HG03060 (cell line): ENCODE data around the gene GHSR.

Source experiments
- ATAC-seq: cut with Tn5 transposase; IDR thresholded peaks from one replicate; pipeline ENCODE4 v1.9.1; 2021; ENCODE audit warnings: low read depth, moderate number of reproducible peaks; ENCODE audit not compliant: unreplicated experiment

The GHSR gene

DNA sequence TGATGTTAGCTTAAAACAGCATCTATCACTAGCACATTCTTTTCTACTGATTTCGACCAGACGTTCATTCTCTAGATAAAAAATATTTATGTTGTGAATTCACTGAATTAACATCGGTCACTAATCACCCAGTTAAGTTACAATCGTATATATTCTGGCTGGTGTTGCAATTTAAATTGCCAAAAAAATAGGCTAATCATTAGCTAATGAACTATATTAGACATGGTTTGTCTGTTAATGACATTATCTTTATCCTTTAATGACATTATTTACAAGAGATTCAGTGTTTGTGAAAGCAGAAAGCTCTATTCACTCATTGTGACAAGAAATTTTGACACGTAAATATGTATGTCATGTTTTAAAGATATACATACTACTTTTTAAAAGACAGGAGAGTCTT is 6.7 kb downstream of the GHSR start:
- no peak for ATAC-seq

DNA sequence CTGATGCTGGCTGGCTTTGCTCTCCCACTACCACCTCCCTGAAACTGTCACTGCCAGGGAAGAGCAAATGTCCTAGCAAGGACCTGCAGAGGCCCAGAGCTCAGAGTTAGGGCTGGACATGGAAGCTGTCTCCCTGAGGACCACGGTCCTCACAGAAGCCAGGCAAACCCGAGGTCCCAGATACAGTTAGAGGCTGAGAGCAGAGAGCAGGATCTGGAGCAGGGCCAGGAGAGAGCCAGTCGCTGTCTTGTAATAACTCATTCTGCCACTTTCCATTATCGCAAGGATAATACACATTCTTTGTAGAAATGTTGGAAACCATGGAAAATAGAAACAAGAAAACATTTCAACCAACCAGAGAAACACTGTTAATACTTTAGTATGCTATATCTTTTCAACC is 10.1 kb downstream of the GHSR start:
- no peak for ATAC-seq

DNA sequence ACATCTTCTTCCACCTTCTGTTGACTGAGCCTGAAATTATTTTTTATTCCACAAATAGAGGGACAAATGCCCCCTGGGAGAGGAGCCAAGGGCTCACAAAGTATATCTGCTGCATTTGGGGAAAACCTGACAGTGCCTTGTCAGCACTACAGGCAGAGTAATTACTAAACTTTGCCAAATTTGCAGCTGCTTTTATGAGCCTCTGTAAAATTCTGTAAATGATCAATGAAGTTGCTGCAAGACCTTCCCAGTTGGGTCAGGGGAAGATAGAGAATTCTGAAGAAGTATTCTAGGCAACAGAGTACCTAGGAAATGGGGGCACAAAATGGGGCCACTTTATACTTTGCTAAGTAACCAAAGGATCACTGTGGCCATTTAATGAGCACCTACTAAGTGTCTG is 10.5 kb downstream of the GHSR start:
- ATAC-seq: no peak

DNA sequence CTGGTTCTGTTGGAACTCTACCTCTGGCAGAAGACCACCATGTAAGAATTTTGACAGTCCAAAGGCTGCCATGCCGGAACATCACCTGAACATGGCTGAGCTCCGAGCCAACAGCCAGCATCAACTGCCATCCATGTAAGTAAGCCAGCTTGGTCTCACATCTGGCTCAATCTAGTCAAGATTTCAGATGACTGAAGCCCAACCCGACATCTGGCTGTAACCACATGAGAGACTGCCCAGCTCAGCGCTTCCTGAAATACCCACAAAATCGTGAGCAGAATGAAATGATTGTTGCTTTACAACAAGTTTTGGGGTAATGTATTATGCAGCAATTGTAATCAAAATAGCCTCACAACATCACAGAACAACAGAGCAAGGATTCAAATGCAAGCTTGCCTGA is 32.9 kb downstream of the GHSR start:
- no peak for ATAC-seq

DNA sequence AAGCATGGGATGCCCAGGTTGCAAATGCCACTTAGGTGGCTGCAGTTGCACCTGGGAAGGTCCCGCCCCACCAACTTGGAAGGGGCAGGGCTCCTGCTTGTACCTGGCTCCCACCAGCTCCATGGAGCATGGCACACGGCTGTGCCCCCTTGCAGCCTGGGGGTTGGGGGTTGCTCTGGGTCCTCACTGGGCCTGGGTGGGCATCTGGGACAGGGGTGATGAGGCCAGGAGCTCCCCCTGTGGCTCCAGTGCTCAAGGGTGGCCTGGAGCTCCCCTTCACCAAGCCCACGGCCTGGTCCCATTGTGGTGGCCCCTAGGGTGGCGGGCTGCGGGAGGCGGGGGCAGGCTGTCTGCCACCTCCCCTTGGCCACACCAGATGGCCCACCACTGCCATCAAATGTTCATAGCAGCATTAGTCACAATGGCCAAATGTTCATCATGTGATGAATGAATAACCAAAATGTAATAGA is 36.7 kb downstream of the GHSR start:
- ATAC-seq: no peak

DNA sequence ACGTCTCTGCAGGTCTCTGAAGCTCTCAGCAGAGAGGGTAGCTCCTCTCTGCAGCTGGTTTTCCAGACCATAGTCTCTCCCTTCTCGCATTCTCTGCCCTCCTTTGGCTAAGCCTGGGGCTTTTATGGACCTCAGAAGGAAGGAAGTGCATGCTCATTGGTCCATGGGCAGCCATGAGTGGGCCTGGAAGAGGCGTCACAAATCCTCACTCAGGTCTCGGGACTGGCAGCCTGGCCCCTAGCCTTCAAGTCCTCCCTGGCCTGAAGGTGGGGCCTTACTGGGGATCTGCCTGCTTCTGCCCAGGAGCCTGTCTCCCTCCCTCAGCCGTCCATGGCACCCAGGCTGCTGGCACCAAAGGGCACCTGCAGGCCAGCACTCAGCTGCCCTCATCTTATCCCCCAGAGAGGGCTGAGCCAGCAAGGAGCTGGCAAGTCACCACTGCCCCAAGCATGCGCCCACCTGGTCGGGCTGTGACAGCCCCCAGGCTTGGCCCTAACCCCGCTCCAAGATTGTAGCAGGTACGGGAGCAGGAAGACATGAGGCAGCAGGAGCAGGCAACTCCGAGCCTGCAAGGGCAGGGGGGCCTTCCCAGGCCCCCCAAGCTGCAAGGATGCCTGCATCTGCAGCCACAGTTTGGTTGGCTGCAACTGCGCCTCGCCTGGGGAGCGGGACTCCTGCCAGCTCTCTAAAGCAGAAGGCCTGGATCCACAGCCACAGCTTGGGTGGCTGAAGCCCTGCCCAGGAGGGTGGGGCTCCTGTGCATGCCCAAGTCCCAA is 37.4 kb downstream of the GHSR start:
- no peak for ATAC-seq

DNA sequence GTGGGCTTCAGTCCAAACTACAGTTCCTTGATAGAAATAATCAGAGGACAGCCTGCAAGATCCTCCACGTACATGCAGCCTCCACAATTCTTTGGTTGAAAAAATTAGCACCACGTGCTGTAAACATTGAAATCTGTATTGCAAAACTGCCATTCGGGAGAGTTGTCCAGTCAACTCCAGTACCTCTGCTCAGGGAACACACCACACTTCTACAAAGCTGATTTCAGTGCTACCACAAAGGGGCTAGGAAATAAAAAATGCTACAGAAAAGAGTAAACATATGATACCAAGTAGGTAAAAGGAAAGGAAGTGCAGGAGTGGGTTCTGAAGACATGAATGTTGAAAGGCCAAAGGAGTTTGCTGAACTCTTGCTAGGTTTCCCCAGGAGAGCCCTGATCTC is 40.4 kb downstream of the GHSR start:
- no peak for ATAC-seq

DNA sequence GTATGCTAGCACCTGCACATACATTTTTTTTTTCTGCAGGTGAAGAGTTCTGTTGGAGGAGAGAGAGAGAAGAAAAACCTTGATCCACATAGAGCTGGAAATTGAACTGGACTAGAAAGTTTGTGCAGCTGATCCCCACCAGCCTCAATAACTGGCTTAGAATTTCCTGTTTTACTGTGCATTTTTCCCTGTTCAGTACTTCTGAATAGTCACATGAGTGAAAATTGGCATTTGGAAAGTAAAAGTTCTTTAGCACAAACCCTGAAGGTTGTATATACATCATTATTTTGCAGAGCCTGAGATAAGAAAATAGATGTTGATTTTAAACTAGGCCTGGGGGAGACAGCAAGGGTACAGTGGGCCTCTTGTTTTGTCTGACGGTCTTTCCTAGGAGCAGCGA is 42.3 kb downstream of the GHSR start:
- ATAC-seq: no peak

DNA sequence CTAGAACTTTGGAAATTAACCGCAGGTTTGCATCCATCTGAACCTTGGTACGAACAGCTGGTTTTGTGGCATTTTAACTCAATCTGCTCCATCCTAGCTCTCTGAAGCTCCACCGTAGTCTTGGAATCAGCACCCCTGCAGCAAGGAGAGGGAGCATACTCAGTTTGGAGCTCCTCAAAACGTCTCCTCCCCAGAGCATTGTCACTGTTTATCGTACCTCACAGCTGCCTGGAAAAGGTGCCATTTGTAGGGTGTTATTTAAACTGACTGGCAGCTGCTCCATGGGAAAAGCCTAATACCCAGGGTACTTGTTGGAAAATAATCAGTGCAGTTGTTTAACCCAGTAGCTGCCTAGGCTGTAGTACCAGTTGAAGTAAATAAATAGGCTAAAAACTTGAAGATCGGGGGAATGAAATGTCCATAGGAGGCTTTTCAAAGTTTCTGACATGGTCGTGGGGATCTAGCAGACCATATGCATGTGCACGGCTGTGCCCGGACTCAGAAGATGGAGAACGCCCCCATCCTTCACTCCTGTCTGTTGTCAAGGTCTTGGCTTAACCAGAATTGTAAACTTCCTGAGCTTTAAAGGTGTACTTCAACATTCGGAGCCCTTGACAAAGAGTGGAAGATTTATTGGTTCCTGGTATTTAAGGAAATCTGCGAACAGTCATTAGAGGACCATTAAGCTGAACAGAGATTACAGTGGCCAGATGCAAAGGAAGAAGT is 43.9 kb downstream of the GHSR start:
- ATAC-seq: no peak

DNA sequence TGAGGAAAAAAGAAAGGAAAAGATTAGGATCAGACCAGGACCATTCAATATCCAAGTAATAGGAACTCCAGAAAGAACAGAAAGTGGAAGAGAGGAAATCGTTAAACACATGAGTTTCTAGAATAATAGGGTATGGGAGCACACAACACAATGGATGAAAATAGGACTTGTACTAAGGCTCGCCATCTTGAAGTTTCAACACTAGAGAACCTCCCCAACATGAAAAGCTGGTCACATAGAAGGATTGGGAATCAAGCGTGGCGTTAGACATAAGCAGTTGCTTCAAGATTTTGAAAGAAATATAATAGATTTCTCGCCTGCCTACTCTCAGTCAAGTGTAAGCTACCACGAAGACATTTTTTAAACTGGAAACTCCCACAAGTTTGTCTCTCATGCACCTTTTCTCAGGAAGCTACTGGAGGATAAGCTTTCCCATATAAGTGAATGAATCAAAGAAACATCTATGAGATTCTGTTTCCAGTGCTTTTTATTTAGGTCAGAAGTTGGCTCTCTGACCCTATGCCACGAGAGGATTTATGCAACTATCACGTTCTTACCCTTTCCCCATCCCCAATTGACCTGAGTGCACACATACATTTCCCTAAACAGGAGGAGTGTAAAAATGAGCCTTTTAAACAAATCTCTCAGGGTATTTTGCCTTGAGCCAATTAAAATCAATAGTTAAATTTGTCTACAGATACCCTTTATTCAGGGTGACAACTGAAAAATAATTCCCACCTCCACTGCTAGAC is 45.2 kb downstream of the GHSR start:
- no peak for ATAC-seq

DNA sequence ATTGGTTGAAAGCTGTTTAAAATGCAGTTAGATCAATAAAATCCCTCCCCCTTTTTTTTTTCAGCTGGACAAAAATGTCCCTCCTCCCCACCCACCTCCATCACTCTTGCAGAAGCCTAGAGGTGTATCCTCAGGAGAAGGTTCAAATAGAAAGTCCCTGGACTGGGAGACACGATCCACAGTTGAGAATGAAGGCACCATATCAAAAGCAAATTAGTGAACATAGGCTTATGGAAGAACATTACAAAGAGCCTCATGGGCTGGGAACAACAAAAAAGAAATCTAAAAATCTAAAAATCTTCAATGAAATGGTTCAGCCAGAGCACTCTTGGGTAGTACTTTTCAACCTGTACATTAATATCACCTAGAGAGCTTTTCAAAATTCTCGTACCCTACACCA is 46.2 kb downstream of the GHSR start:
- no peak for ATAC-seq

DNA sequence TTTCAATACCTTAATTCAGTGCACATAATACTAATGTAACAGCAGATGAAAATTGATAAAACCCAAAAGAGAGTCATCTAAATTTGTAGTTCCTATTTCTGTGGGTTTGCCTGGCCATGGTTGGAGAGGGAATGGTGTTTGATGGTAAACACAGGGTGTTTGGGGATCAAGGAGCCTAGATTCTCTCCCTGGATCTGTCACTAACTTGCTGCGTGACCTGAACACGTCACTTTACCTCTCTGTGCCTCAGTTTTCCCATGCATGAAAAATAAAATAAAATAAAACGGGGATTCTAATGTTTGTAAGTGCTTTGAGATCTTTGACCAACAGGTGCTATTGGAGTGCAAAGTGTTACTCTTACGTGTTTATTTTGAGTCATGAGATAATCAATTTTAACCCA is 49.8 kb downstream of the GHSR start:
- ATAC-seq: no peak

DNA sequence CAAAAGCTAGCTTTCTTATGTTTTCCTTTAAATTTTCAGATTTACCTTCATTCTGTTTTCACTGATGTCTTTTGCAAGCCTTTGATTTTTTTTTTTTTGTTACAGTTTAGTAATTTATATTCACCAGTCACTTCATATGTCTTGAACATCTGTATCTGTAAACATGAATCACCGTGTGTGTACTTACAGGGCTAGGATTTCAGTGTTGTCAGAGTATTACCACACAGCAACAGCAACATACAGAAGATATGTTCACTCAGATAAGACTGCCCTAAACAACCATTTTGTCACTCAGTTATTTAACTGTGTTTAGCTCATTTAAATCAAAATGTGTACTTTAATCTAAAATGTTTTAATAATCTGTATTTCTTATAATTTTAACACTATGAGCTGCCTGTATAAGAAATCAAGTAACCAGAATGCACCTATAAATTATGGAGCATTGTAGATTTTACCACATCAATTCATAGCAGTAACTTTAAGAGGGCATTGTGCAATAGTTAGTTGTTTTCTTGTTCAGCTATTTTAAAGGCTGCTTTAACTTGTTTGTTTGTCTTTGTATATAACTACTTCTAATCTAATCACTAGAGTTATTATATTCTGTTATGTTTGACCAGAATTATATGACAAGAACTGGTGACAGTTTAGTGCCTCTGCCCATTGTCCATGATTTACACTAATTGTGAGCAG is 50.4 kb downstream of the GHSR start:
- ATAC-seq: no peak

DNA sequence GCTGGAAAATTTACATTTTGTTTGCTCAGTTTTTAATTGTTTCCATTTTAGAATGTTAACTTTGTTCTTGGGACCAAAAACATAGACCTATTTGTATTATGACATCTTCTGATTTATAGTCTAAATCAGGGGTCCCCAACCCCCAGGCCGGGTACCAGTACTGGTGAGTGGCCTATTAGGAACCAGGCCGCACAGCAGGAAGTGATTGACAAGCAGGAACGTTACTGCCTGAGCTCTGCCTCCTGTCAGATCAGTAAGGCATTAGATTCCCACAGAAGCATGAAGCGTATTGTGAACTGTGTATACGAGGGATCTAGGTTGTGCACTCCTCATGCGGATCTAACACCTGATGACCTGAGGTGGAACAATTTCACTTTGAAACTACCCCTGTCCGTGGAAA is 51.9 kb downstream of the GHSR start:
- no peak for ATAC-seq

DNA sequence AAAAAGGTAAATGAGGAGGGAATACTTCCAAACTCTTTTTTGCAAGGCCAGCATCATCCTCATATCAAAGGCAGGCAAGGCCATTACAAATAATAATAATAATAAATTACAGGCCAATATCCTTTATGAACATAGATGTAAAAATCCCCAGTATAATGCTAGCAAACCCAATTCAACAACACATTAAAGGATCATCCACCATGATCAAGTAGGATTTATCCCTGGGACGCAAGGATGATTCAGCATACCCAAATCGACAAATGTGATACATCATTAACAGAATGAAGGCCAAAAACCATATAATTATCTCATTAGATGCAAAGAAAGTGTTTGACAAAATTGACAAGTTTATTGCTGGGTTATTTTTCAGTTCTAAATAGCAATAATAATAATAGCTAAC is 53.6 kb downstream of the GHSR start:
- no peak for ATAC-seq
